Retina (tissue), 1 donor: ENCODE data around the gene PGLYRP1.
A peak's percentile ranks its signal among the peaks of the same experiment; 100 is the strongest.

Experiments
- DNase-seq: peaks from one replicate; pipeline ENCODE4 v3.0.0-alpha.2; 2016

Gene PGLYRP1

DNA sequence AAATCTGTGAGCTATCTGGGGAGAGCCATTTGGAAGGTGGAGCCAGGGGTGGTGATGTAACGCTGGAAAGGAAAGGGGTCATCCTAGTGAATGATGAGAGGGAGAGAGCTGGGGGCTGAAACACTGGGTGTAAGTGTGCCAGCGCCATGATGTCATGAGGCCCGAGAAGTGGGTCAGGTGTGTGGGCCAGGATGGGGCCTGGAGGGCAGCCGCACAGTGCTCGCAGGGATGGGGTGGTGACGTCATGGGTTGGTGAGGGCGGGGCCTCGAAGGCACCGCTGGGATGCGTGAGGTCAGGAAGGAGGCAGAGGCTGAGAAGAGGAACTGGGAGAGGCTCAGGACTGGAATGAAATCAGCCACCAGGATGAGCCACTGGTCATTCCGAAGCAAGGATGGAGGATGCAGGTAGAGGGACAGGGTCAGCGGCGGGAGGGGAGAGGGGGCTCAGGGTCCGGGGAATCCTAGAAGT lies 23.2 kb downstream of the PGLYRP1 start:
- peak; percentile 77 for DNase-seq

DNA sequence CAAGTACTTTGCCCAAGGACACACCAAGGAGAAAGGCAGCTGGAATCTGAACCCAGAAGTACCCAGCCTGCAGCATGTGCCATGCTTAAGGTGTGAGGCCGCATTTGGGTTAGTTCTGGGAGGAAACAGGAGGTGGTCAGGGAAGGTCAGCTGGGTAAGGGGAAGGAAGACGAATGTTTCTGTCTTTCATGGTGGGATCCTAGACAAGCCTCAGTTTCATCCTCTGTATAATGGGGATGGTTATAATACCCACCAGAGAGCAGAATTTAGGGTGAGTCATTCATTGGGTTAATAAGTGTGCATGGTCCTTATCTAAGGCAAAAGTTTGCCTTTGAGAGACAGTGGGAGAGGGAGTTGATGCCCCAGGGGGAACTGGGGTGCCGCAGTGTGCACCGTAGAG lies 24.0 kb downstream of the PGLYRP1 start:
- no peak for DNase-seq

DNA sequence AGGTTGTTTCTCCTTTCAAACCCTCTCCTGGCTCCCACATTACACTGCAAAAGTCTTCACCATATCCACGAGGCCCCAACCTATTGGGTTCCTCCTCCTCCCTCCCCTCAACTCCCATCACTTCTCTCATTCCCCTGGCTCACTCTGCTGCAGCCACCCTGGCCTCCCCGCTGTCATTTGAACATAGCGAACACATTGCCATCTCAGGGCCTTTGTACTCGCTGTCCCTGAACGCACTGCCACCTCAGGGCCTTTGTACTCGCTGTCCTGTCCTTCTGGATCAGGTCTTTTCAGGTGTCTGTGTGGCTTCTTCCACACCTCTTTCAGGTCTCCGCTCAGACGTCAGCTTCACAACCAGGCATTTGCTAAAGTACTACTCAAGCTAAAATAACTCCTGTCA lies 25.9 kb downstream of the PGLYRP1 start:
- DNase-seq, result no peak

DNA sequence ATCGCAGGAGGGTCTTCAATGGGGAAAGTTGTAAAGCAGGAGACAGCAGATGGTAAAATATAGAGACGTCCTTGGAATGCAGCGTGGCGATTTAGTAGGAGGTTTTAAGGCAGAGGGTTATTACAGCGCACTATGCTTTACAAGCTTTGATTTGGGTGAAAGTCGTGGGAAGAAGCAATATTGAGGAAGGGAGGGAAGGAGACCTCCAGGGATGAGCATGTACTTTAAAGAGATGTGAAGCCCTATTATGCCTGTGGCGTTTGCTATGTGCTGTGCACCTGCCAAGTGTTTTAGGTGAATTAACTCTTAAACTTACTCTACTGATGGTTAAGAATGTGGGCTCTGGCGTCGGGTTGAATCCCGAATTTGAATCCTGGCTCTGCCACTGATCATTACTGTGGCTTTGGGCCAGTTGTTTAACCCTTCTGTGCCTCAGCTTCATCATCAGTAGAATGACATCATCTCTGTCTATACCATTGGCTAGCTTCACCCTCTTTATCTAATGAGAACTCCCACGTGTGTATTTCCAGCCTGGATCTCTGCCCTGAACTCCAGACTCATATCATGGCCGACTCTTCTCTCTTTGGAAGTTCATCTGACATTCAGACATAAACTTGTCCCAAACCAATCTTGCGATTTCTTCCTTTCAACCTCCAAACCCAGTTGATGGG lies 27.0 kb downstream of the PGLYRP1 start:
- no peak for DNase-seq

- DNase-seq, result peak; percentile 100
Observed at GRCh38 chr19:45994998-45995714, 27.7 kb downstream of the PGLYRP1 start, which contains the start of gene CCDC61. TSS of gene CCDC61 (plus strand) at chr19:45995467. CDS start at chr19:46003019, 7,552 bp downstream.

GRCh38 chr19:45994456-45994997 lies 28.3 kb downstream of the PGLYRP1 start:
- DNase-seq, result no peak

DNA sequence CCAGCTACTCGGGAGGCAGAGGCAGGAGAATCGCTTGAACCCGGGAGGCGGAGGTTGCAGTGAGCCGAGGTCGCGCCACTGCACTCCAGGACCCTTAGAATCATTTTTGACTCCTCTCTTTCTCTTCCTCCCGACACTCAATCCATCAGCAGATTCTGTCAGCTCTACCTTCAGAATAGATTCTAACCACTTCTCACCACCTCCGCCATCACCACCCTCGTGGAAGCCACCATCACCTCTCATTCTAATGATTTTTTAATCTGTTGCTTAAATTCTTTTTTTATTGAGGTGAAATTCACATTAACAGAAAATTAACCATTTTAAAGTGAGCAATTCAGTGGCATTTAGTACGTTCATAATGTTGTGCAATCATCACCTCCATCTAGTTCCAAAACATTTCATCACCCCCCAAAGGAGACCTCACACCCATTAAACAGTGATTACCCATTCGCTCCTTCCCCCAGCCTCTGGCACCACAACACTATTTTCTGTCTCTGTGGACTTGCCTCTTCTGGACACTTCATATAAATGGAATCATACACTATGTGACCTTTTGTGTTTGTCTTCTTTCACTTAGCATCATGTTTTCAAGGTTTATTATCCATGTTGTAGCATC lies 32.6 kb downstream of the PGLYRP1 start:
- no peak for DNase-seq

GRCh38 chr19:45985321-45985720 lies 37.5 kb downstream of the PGLYRP1 start:
- DNase-seq, result no peak

DNA sequence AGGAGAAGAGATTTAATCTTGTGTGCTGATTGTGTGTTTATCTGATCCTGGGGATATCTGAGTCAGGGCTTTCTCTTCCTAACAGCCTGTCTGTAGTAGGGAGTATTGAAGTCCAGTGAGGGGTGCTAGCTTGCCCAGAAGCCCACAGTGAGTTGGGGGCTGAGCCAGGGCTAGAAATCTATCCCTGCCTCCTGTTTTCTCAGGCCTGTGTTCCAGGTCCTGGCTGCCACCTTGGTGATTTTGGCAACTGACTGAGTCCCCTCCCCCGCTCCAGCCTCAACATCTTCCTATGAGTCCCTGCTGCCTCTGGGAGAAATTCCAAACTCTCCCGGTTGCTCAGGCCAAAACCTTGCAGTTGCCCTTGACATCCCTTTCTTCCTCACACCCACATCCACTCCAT lies 41.5 kb downstream of the PGLYRP1 start:
- no peak for DNase-seq

- no peak for DNase-seq
Observed at GRCh38 chr19:45978156-45978555, 44.7 kb downstream of the PGLYRP1 start.

GRCh38 chr19:45976178-45976577 lies 46.7 kb downstream of the PGLYRP1 start:
- peak; percentile 80 for DNase-seq

DNA sequence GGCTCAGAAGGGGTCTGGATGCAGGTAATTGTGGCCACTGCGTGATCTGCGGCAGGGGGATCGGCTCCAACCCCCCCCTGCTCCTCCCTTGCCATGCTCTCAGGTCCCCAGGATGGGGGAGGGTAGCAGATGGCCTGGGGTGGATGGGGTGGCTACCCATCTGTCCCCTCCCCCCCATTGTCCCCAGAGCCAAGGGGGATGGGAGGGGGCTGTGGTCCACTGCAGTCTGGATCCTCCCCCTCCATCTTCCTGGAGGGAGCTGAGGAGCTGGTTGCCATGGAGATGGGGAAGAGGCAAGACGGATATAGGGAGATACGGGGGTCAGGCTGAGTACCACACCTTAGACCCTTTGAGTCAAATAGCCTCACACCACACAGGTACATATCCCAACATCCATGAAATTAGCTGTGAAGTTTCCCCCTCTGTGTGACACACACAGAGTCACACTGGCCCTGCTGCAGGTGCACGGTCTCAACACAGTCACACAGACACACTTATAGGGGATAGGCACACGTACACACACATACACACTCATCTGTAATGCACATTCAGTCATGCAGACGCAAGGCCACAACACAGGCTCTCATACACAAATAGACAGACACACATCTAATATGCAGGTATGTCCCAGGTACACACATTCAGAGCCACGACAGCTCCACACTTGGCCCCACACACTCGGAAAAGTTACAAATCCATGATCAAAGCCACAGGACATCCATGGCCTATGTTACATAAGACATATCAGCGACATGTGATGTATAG lies 47.4 kb downstream of the PGLYRP1 start:
- DNase-seq, result peak; percentile 69

DNA sequence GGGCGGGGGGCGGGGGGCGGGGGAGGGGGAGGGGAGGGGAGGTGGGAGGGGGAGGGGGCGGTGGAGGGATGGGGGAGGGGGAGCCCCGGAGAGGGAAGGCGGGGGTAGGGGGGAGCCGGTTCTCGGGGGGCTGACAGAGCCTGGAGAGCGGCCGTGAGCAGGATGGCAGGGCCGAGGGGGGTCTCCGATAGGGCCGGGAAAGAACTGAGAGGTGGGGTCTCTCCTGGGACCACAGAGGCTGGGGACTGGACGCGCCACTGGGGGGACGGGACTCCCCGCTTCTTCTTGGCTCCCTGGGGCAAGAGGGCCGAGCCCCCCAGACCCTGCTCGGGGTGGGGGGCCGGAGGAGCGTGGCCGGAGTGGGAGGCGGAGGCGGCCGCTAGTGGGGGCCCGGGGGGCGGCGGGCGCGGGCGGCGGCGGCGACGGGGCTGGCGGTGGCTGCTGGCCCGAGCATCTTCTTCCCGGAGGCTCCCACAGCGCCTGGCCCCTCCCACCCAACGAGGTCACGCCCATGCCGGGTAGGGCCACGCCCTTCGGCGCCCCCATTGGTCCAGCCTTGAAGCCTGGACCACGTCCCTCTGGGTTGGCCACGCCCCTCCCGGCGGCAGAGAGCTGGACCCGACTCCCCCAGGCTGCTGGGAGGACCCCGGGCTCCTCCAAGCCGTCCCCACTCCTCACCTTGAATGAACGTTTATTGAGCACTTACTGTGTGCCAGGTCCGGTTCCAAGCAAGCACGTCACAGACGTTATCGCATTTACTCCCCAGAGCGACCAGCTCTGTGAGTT lies 49.1 kb downstream of the PGLYRP1 start, which contains the start of gene NOVA2:
NOVA2 (minus strand) TSS at position 313 of the 786 bp plus-strand sequence. CDS start 514 bp downstream, outside the sequence.
- peak; percentile 93 for DNase-seq

GRCh38 chr19:45972947-45973540 lies 49.8 kb downstream of the PGLYRP1 start:
- no peak for DNase-seq

GRCh38 chr19:45972081-45972946 lies 50.5 kb downstream of the PGLYRP1 start:
- DNase-seq, result peak; percentile 50

DNA sequence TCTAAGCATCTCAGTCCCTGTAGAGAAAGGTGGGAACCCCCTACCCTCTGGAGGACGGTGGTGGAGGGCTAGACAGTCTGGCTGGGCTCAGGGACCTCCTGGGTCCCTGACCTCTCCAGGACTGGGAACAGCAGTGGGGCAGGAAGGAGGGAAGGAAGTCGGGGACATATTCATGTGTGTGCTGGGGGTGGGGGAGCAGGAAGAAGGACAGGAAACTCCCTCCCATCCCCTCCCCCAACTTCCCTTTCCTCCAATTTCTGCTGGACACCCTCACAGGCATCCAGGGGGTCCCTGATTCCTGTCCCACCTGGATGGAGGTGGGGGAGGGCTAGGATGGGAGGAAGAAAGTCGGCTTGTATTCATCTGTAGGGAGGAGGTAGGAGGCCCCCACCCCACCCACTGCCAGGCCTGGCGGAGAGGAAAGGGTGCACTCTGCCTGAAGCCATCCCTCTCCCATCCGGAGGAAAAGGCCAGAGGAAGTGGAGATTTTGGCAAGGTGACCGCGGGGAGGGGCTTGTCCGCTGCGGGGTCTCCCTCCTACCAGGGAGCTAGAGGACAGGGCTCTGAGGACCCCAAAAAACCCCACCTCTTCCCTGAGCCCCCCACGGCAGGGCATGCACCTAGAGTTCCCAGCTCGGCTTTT lies 51.5 kb downstream of the PGLYRP1 start:
- no peak for DNase-seq

- no peak for DNase-seq
Observed at GRCh38 chr19:45969676-45970075, 53.2 kb downstream of the PGLYRP1 start.
